ENCODE data around the gene ACTL6A.

Gene ACTL6A

DNA sequence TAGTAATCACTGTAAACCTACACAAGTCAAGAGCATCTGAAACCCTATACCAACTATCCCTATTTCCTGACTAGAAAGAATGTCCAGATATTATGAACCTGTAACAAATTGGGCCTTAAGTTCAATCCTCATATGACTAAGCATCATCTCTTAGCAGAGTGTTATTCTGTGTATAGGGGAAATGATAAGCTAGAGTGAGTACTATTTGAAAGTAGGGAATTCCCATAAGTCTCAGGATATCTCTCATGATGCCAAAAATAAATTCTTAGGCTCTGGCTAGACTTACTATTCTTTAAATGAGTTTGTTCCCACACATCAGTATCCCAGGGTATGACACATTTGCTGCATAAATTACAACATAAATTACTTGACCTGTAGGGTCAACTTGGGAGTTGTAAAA lies 26.4 kb downstream of the ACTL6A start:
- in situ Hi-C loops (cut with MboI; ENCODE audit: low sequenced_read_pairs): no loop called here

DNA sequence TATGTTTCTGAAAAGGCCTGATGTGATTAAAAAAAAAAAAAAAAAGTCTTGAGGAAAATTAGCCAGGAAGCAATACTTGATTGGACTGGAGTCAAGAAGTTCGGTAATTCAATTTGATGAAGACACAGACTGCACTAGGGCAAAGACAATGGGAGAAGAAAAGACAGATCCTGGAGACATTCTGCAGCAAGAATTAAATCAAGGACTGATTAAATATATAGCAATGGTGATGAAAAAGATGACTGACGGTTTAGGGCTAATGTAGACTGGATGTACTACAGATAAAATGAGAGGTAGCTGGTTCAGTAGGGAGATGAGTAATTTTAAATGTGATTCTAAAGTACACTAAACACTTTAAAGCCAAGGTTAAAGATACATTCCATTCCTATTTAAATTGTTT lies 27.9 kb downstream of the ACTL6A start:
- in situ Hi-C loops (cut with MboI; ENCODE audit: low sequenced_read_pairs): no loop called here

DNA sequence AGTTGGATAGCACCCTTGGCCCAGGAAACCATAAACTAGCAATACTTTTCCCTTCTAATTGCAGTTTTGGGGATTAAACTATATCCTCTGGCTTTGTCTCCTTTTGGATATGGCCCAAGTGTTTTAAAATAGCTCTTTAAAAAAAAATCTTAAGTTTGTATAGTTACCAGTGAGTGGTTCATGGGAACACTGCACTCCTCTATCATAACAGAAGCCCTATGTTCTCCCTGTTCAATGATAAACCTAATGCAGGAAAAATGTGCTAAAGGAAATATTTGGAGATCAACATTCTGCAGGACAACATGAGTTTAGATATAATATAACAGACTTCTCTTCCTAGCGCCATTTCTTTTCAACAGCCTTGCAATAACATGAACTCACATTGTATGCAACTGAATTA lies 28.6 kb downstream of the ACTL6A start:
- in situ Hi-C loops (cut with MboI; ENCODE audit: low sequenced_read_pairs): no loop called here

DNA sequence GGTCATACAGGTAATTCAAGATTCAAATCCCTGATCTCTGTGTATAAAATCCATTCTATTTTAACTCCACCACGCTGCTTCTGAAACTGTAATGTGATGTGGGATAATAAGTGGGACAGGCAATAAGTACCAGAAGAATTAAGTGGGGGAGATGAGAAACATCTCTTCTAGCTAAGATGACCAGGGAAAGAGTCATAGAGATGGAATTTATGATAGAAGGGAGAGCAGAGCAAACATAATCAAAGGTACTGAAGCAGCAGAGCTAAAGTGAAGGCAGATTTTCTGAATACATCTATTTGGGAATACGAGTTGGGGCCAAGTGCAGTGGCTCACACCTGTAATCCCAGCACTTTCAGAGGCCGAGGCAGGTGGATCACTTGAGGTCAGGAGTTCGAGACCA lies 36.8 kb downstream of the ACTL6A start:
- in situ Hi-C loops (cut with MboI; ENCODE audit: low sequenced_read_pairs): no loop called here

DNA sequence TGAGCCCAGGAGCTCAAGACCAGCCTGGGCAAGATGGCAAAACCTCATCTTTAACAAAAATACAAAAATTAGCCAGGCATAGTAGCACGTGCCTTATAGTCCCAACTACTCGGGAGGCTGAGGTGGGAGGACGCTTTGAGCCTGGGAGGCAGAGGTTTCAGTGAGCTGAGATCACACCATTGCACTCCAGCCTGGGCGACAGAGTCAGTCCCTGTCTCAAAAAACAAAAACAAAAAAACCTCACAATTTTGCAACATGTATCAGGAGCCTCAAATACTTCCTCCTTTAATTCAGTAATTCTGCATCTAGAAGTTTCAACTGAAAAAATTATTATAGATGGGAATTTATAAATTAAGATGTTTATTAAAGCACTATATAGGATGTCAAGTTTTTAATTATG lies 40.6 kb downstream of the ACTL6A start:
- in situ Hi-C loops (cut with MboI; ENCODE audit: low sequenced_read_pairs): no loop called here

DNA sequence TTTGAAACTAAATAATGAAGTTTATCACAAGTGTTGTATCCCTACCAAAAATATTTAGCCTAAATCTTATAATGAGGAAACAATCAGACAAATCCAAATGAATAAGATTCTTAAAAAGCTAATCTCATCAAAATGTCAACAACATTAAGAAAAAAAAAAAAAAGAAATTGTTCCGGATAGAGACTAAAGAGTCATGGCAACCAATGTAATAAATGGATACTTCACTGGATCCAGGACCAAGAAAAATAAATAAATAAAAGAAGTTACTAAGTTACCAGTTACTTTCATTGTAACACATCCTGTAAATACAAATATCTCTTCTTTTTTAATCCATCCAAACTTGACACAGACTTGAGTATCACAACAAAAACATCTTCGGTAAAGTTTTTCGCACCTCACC lies 41.1 kb downstream of the ACTL6A start:
- in situ Hi-C loops (cut with MboI; ENCODE audit: low sequenced_read_pairs): no loop called here

DNA sequence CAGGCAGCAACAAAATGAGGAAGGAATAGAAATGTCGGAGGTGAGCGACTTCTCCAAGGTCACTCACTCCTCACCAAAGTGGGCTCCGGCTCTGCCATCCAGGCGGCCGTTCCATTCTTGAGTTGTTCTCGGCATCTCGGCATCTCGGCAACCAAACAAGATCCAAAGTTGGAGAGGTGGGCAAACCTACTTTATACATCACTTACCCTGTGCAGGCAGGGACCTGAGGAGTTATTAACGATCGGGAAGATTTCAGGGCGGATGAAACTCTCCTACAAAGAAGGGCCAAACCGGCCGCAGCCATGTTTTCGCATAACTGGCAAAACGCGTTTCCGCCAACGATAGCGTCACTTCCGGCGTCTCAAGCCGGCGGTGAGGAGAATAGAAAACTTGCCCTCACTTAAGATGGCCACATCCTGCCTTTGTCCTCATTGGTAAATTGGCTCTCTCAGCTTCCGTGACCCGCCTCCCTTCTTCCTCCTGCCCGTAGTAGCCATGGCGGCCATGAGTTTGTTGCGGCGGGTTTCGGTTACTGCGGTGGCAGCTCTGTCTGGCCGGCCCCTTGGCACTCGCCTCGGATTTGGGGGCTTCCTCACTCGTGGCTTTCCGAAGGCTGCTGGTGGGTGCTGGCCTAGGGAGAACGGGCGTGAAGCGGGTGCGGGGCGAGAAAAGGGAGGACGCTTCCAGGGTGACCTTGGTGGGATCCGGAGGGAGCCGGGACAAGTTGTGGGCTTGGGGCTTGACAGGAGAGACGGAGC lies 41.8 kb downstream of the ACTL6A start, which contains the start of the genes MRPL47 and NDUFB5:
Gene MRPL47 (minus strand): TSS at position 318 of the 758 bp plus-strand sequence. CDS start 14 bp downstream, at position 304.
Gene NDUFB5 (plus strand): TSS at position 474 of the 758 bp plus-strand sequence. CDS start 22 bp downstream, at position 496.
- in situ Hi-C loops (cut with MboI; ENCODE audit: low sequenced_read_pairs): no loop called here

DNA sequence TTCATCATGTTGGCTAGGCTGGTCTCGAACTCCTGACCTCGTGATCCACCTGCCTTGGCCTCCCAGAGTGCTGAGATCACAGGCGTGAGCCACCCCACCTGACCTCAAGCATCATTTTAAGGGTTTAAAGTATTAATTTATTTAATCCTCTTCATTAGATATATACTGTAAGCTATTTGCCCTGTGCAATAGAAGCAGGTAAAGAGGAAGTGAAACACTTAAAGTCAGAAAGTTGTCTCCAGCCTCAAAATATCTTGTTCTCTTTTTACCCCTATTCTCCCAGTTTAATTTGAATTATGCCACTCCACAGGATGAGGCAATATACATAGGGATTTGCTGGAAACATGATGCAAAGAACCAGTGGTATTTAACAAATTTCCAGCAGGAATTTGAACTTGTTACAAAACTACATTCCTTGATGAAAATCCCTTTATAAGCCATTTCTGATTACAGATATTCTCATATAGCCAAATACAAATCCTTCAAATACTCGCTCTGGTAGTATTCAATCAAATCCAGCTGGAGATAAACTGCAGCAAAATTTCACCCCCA lies 43.9 kb downstream of the ACTL6A start:
- in situ Hi-C loops (cut with MboI; ENCODE audit: low sequenced_read_pairs): no loop called here

DNA sequence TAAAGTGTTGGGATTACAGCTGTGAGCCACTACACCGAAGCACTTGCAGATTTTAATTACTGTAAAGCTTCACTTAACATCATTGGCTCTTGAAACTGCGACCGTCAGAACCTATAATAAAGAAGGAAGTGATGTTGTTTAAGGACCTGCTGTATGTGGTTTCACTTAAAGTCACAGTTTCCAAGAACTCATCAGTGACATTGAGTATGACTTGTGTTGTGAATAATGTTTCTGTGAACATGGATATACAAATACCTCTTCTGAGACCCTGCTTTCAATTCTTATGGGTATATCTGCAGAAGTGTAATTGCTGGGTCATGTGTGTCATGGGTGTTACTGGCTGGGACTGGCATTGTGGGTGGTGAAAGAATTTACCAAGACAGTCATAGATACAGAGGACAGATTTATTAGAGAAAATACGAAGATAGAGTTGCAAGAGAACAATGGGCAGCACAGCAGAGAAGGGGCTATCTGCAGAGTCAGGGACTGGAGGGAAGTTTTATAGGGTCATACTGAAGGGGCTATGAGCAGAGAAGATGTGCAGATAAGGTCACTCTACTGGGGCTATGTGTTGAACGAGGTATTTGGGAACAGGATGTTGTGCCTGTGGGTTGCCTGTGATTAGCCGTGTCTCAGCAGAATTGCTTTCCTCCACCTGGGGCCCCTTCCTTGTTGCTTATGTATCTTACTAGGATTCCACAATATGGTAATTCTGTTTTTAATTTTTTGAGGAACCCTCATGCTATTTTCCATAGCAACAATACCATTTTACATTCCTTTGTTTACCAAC lies 46.4 kb downstream of the ACTL6A start:
- in situ Hi-C loops (cut with MboI; ENCODE audit: low sequenced_read_pairs): no loop called here

DNA sequence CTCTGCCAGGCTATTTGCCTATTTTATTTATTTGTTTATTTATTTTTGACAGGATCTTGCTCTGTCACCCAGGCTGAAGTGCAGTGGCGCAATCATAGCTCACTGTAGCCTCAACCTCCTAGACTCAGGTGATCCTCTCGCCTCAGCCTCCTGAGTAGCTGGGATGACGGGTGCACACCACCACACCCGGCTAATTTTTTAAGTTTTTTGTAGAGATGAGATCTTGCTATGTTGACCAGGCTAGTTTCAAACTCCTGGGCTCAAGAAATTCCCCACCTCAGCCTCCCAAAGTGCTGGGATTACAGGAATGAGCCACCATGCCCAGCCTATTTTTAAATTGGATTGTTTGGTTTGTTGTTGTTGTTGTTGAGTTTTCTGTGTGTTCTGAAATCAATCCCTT lies 47.3 kb downstream of the ACTL6A start:
- in situ Hi-C loops (cut with MboI; ENCODE audit: low sequenced_read_pairs): no loop called here

DNA sequence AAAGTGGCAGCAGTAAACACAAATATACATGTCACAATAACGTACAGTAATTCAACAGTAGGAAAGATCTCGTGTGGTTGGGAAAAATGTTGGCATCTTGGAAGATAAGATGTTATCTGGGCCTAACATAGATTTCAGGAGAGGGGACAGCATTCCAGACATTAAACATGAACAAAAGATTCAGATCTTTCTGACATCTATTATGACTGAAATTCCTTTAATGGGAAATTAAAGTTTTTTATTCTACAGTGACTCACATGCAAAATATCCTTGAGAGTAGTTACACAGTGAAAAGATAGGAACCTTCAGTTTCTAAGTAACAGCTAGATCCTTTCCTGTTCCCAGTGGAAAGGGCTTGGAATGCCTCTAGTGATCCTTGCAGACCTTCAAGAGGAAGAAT lies 51.1 kb downstream of the ACTL6A start:
- in situ Hi-C loops (cut with MboI; ENCODE audit: low sequenced_read_pairs): no loop called here

DNA sequence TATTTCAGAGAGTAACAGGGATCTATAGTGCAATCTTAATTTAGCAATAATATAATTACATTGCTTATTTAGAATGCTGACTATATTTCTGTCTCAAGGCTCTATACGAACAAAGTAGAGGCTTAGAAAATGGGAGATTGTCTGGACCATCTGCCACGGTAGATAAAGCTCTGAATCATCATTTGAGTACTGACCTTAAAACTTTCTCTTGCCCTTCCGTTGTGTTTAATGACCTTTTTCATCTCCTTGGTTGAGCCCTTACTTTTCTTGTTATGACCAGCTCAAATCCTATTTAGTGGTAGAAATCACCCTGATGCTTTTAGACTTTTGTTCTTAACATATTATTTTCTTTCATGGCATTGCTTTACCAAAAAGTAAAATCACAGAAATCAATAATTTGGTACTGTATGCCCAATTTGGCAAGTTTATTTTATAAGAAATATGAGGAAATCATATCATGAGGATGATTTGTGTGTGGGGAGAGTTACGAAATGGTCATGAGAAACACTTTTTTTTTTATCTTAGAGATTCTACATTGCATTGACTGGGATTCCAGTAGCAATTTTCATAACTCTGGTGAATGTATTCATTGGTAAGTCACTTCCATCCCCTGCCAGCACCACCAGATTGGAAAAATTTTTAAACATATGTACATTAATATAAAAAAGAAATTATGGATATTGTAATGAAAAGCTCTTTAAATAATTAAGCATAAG lies 52.9 kb downstream of the ACTL6A start:
- in situ Hi-C loops (cut with MboI; ENCODE audit: low sequenced_read_pairs): no loop called here

DNA sequence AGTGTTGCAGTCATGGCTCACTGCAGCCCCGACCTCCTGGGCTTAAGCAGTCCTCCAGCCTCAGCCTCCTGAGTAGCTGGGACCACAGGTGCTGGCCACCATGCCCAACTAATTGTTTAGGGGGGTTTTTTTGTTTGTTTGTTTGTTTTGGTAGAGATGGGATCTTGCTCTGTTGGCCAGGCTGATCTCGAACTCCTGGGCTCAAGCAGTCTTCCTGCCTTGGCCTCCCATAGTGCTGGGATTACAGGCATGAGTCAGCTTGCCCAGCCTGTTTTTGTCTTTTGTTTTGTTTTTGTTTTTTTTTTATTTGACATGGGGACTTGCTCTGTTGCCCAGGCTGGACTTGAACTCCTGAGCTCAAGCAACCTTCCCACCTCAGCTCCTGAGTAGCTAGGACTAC lies 59.3 kb downstream of the ACTL6A start:
- in situ Hi-C loops (cut with MboI; ENCODE audit: low sequenced_read_pairs): no loop called here

DNA sequence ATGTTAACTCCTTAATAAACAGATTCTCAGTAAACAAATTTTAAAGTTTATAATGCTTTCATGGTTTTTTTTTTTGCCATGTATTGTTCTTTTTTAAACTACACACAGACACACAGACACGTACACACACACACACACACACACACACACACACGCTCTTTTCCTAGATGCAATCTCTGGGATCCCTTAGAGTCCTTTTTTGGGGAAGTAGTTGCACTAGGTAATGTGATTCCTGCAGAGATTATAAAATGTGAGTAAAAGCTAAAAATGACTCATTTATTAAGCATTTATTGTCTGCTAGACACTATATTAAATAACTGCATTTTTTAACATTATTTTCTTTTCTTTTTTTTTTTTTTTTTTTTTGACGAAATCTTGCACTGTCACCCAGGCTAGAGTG lies 61.7 kb downstream of the ACTL6A start:
- in situ Hi-C loops (cut with MboI; ENCODE audit: low sequenced_read_pairs): no loop called here

DNA sequence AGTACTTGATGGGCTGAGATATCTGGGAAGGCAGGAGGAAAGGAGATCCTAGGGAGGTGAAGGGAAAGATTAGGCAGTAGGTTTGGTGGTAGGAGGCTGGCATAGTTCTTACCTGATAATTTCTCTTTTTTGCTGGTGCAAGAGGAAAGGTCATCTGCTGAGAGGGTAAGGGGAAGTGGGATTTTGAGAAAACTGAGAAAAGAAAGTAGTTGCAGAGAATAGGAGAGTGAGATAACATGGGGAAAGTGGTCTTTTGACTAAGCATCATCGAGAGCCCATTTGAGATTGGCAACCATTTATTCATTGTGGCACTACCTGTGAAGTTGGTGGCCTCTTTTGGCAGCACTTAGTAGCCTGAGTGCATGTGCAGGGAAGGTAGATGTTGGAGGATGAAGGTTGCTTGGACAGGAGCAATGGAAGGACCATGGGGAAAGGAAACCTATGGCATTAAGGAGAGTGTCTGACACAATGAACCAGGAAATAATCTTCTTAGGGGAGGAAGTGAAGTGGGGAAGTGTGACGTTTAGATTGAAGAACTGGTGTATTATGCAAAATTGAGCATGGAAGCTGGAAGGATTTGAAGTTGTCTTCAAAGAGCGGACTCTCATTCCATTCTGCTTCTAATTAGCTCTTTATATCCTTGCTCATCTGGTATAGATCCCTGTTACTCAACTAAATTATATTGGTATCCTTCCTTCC lies 68.2 kb downstream of the ACTL6A start:
- in situ Hi-C loops (cut with MboI; ENCODE audit: low sequenced_read_pairs): no loop called here
